DMS79 treated with DMSO at 0.1 percent for 48 hours (cell line): ENCODE measurements around the gene CKAP2L.

ENCODE experiments used
- DNase-seq: peaks from one replicate; lab custom pipeline; 2025; lab: John Stamatoyannopoulos, UW

The CKAP2L gene

GRCh38 chr2:112762276-112762675 is 2.1 kb downstream of the CKAP2L start:
- DNase-seq, result no peak

- no peak for DNase-seq
Observed at GRCh38 chr2:112760149-112760548, 4.3 kb downstream of the CKAP2L start.

GRCh38 chr2:112758711-112759110 is 5.7 kb downstream of the CKAP2L start:
- DNase-seq, result no peak

- DNase-seq, result no peak
Observed at GRCh38 chr2:112757265-112757664, 7.1 kb downstream of the CKAP2L start.

GRCh38 chr2:112756207-112756606 is 8.2 kb downstream of the CKAP2L start:
- DNase-seq, result no peak

- DNase-seq, result no peak
Observed at GRCh38 chr2:112755444-112755843, 9.0 kb downstream of the CKAP2L start.

- DNase-seq, result no peak
Observed at GRCh38 chr2:112754564-112754963, 9.8 kb downstream of the CKAP2L start.

- no peak for DNase-seq
Observed at GRCh38 chr2:112752667-112753066, 11.7 kb downstream of the CKAP2L start.

GRCh38 chr2:112751451-112752197 is 12.8 kb downstream of the CKAP2L start:
- DNase-seq, result no peak

GRCh38 chr2:112750560-112750843 is 13.9 kb downstream of the CKAP2L start:
- no peak for DNase-seq

- peak; percentile 40 for DNase-seq
Observed at GRCh38 chr2:112749755-112750559, 14.5 kb downstream of the CKAP2L start.

GRCh38 chr2:112740527-112740926 is 23.9 kb downstream of the CKAP2L start:
- DNase-seq, result no peak

GRCh38 chr2:112737542-112738232 is 26.7 kb downstream of the CKAP2L start:
- DNase-seq, result no peak

GRCh38 chr2:112733871-112734270 is 30.5 kb downstream of the CKAP2L start:
- DNase-seq, result no peak

- DNase-seq, result no peak
Observed at GRCh38 chr2:112733456-112733855, 31.0 kb downstream of the CKAP2L start.

GRCh38 chr2:112731479-112731878 is 32.9 kb downstream of the CKAP2L start:
- DNase-seq, result no peak

- DNase-seq, result no peak
Observed at GRCh38 chr2:112730791-112731190, 33.6 kb downstream of the CKAP2L start.

- DNase-seq, result no peak
Observed at GRCh38 chr2:112730216-112730615, 34.2 kb downstream of the CKAP2L start.

GRCh38 chr2:112728378-112729175 is 35.8 kb downstream of the CKAP2L start:
- DNase-seq, result peak; percentile 51

- no peak for DNase-seq
Observed at GRCh38 chr2:112728029-112728362, 36.4 kb downstream of the CKAP2L start.

GRCh38 chr2:112727276-112728028 is 37.0 kb downstream of the CKAP2L start:
- DNase-seq, result no peak
